HFFc6 (cell line): ENCODE data around the gene KRT7. TPM values are rescaled to one million over a fixed set of nuclear protein-coding genes. Genes with fewer than 3 reads are reported as not detected.
"Not testable (repeated sequence)": the region's sequence is repeated elsewhere in the genome, so short reads cannot be mapped to it uniquely, and the experiment has no call there.

ENCODE experiments used
- DNase-seq: peaks from one replicate; pipeline ENCODE4 v3.0.0-alpha.2; 2018
- H3K27ac Mint-ChIP-seq: 2 replicates; pipeline ENCODE4 v1.8.0; 2020; ENCODE audit warnings: mild to moderate bottlenecking, mixed read lengths
- H3K27me3 Mint-ChIP-seq: 2 replicates; pipeline ENCODE4 v1.8.0; 2021; ENCODE audit warnings: mild to moderate bottlenecking, moderate library complexity, mixed read lengths; ENCODE audit not compliant: insufficient read depth
- H3K36me3 Mint-ChIP-seq: 2 replicates; pipeline ENCODE4 v1.8.0; 2021; ENCODE audit warnings: low read depth, mixed read lengths
- H3K4me1 Mint-ChIP-seq: 2 replicates; pipeline ENCODE4 v1.8.0; 2020; ENCODE audit warnings: low read depth, mixed read lengths
- H3K4me3 Mint-ChIP-seq: 2 replicates; pipeline ENCODE4 v1.8.0; 2020; ENCODE audit warnings: mild to moderate bottlenecking, moderate library complexity, mixed read lengths
- H3K9me3 Mint-ChIP-seq: 2 replicates; pipeline ENCODE4 v1.8.0; 2020; ENCODE audit warnings: mild to moderate bottlenecking, mixed read lengths
- total RNA-seq, 6 experiments: library from RNA; stranded (reverse); fragmentation: NEBNext Ultra II Directional; extraction: Animal tissue kit (Norgen Biotek cat#: 25700); gene quantifications; 2 replicates in 1 of 6; 3 replicates in 5 of 6; pipeline ENCODE4 v1.2.3, GENCODE V29; 2021
- TF ChIP-seq, protein P1 (sequence below): fragments of 200-600 bp; sonication (generic); IDR thresholded peaks from 2 replicates; pipeline ENCODE4 v1.5.0; 2021; ENCODE audit warnings: antibody characterized with exemption, mild to moderate bottlenecking

Gene KRT7
- total RNA-seq, 6 experiments from 2014 or later: 62.7 to 379 (median 67.5) TPM

DNA sequence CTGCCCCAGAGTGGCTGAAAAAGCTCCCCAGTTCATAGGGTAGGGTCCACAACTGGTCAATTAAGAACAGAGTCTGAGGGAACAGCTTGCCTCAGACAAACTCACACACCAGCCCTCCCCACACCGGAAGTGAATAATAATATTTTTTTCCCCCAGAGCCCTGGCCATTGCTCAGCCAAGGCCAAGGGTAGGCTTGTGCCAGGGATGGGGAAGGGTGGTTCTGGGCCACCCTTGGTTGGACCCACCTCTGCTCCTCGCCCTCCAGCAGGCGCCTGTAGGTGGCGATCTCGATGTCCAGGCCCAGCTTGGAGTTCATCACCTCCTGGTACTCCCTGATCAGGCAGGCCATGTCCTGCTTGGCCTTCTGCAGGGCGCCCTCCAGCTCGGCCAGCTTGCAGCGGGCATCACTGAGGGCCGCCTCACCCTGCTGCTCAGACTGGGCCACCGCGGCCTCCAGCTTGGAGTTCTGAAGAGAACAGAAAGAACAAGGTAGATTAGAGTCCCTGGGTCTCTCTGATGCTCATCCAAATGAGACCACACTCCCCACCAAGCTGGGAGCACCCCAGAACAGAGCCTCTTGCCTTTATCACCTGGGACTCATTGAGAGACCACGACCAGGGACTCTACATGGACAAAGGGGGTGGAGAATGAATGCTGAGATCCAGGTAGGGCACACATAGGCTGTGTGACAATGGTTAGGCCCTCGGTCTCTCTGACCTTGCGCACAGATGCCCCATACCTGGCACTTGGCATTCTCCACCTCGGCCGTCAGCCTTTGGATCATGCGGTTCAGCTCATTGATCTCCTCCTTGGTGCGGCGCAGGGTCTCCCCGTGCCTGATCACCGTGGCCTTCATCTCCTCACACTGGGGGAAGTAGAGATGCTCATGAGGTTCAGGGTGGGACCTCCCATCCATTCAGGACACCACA lies 54.1 kb downstream of the KRT7 start:
- not testable (repeated sequence) for H3K27me3 Mint-ChIP-seq, H3K4me3 Mint-ChIP-seq

DNA sequence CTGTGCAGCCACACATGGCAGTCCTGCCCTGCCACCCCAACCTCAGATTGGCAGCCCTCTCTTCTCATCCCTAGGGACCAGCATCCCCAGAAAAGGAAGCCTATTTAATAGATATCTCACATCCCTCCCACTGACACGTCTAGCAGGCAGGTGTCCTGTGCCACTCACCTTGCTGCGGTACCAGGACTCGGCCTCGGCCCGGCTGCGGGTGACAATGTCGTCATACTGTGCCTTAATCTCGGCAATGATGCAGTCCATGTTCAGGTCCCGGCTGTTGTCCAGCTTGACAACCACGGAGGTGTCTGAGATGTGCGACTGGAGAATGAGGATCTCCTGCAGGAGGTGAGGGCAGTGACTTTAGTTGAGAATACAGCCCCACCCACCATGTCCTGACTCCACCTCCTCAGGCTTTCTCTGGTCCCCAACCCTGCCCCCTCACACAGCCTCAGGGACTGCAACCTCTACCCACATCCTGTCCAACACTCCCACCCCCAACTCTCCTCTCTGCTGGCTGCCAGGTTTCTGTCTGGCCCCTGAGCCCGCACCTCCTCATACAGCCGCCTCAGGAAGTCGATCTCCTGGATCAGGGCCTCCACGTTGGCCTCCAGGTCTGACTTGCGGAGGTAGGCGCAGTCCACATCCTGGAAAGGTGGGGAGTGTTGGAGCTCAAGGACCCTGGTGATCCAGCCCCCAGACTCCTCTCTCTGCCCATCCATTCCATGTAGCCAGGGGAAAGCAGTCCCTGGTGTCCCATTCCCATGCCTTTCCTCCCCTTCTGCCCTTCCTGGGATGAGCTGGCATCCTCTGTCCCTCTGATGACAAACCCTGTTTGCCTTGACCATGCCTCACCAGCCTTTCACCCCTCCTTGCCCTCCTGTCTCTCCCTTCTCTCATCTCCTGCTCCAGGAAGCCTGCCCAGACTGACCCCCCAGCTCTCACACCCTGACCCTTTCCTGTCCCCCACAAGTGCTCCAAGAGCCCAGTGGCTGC lies 55.1 kb downstream of the KRT7 start:
- not testable (repeated sequence) for H3K36me3 Mint-ChIP-seq, H3K9me3 Mint-ChIP-seq, DNase-seq, H3K4me3 Mint-ChIP-seq, H3K27me3 Mint-ChIP-seq
- Mint-ChIP-seq H3K4me1 (peaks cover 51% of the 10 kb centered on the region), H3K27ac (peak overlapping the region; percentile 40)

More for the DNA sequence above, 54.1 kb downstream of the KRT7 start:
- Mint-ChIP-seq H3K27ac (peak overlapping the region; percentile 8; the same call in 1 of the 2 replicates), H3K4me1 (peaks cover 60% of the 10 kb centered on the region)
- not testable (repeated sequence) for DNase-seq, H3K9me3 Mint-ChIP-seq, H3K36me3 Mint-ChIP-seq
- TF ChIP-seq, protein P1, sequence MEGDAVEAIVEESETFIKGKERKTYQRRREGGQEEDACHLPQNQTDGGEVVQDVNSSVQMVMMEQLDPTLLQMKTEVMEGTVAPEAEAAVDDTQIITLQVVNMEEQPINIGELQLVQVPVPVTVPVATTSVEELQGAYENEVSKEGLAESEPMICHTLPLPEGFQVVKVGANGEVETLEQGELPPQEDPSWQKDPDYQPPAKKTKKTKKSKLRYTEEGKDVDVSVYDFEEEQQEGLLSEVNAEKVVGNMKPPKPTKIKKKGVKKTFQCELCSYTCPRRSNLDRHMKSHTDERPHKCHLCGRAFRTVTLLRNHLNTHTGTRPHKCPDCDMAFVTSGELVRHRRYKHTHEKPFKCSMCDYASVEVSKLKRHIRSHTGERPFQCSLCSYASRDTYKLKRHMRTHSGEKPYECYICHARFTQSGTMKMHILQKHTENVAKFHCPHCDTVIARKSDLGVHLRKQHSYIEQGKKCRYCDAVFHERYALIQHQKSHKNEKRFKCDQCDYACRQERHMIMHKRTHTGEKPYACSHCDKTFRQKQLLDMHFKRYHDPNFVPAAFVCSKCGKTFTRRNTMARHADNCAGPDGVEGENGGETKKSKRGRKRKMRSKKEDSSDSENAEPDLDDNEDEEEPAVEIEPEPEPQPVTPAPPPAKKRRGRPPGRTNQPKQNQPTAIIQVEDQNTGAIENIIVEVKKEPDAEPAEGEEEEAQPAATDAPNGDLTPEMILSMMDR: peak; percentile 53

DNA sequence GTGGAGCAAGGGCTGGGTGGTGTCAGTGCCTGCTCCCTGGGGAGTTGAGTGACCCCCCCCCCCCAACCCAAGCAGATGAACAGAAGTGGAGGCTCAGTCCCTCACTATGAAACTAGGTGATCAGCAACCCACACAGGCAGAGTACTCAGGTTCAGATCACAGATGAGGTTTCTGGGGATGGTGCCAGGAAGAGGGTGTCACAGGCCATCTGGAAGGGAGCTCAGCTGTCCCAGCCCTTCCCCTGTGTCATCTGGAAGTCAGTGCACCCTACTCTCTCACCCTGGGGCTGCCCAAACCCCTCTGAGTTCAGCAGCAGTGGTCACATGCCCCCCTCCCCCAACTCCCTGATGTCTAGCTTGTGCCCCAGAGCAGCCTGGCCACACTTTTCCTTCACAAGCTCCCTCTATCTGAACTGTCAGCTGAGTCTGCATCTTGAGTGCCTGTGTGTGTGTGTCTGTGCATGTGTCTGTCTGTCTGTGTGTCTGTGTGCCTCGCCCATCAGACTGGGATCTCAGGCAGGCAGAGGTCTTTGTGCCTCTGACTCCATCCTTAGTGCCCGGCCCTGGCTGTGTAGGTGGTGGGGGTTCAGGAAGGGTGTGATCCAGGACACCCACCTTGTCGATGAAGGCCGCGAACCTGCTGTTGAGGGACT lies 57.6 kb downstream of the KRT7 start:
- not testable (repeated sequence) for H3K27me3 Mint-ChIP-seq, H3K27ac Mint-ChIP-seq, DNase-seq, H3K4me3 Mint-ChIP-seq, H3K36me3 Mint-ChIP-seq, H3K9me3 Mint-ChIP-seq
- H3K4me1 Mint-ChIP-seq: peaks cover 30% of the 10 kb centered on the region

DNA sequence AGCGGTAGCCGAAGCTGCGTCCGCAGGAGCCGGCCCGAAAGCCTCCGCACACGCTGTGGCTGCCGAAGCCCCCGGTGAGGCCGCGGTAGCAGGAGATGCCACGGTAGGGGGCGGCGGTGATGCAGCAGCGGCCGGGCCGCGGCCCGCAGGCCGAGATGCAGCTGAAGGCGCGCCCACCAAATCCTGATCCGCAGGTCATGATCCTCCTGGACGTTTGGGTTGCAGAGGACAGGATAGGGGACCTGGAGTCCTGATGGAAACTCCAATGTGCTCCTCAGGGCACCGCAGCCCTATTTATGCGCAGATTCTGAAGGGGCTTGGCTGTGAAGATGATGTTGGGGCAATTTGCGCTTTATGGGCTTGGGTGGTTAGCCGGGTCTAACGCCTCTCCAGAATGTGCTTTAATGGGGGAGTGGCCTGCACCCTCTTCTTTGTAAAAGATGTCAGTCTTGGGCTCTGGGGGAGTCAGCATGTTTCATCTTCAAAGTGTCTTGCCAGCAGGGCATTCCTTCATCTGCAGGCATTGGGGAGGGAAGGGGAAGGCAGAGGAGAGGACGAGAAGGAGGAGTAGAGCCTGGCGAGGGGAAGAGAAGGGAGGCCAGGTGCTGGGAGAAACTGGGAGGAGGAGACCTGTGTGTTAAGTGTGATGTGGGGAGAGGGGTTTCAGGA lies 58.4 kb downstream of the KRT7 start, which contains the start of gene KRT81:
Gene KRT81 (minus strand): TSS at position 268 of the 669 bp plus-strand sequence. CDS start 69 bp downstream, at position 199.
- Mint-ChIP-seq H3K27me3 (peaks cover 4% of the 10 kb centered on the region), H3K4me3 (no peak within 1 kb of the TSS), H3K9me3 (no peaks in the 10 kb centered on the region), H3K4me1 (peaks cover 24% of the 10 kb centered on the region), H3K27ac (no peak within 1 kb of the TSS), H3K36me3 (no peaks in the 10 kb centered on the region; the same call in 1 of the 2 replicates)
- TF ChIP-seq, protein P1: no peak
- no peak for DNase-seq

DNA sequence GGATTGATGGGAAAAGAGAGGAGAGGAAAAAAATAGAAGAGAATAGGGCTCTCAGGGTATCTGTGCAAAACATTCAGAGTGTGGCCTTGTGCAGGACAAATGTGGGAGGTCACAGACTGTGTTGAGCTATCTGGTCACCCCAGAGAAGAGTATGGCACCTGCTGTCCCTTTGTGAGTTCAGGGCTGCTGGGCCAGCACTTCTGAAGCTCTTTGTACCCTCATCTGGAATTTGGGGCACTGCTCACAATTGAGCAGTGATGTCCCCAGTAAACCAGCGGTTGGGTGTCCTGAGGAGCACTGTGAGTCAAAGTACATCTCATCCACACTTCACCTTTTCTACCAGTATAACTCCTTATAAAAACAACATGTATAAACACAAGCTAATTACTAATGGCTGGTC lies 60.9 kb downstream of the KRT7 start:
- TF ChIP-seq, protein P1: no peak
- Mint-ChIP-seq H3K4me1 (no peaks in the 10 kb centered on the region), H3K4me3 (no peak overlapping the region), H3K27me3 (peaks cover 12% of the 10 kb centered on the region), H3K36me3 (no peaks in the 10 kb centered on the region), H3K9me3 (no peaks in the 10 kb centered on the region), H3K27ac (no peak overlapping the region)
- no peak for DNase-seq

DNA sequence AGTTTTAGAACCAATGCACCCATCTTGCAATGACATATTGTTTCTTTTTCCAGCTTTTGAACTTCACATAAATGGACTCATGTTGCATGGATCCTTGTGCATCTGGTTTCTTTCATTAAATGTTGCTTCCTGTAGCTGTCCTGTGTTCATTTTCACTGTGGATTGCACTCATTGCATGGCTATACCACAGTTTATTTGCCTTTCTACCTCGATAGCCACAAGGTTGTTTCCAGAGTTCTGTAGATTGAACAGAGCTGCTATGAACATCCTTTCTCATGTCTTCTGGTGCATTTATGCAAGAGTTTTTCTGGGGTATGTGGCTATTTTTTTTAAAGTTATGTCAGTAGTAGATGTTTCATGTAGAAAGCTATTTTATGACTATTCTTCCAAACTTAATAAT lies 61.8 kb downstream of the KRT7 start:
- no peaks in the 10 kb centered on the region for H3K4me1 Mint-ChIP-seq
- no peaks in the 10 kb centered on the region for H3K9me3 Mint-ChIP-seq
- no peak overlapping the region for H3K27ac Mint-ChIP-seq
- no peak overlapping the region for H3K4me3 Mint-ChIP-seq
- TF ChIP-seq, protein P1: no peak
- no peak for DNase-seq
- H3K27me3 Mint-ChIP-seq: peaks cover 12% of the 10 kb centered on the region
- H3K36me3 Mint-ChIP-seq: no peaks in the 10 kb centered on the region
